ENCODE data around the gene EFHC1. TPM values are rescaled to one million over a fixed set of nuclear protein-coding genes. Genes with fewer than 3 reads are reported as not detected.

Gene EFHC1
- total and polyA plus RNA-seq, 2 donors from 2014 or later, result 25.4 to 33.9 TPM

DNA sequence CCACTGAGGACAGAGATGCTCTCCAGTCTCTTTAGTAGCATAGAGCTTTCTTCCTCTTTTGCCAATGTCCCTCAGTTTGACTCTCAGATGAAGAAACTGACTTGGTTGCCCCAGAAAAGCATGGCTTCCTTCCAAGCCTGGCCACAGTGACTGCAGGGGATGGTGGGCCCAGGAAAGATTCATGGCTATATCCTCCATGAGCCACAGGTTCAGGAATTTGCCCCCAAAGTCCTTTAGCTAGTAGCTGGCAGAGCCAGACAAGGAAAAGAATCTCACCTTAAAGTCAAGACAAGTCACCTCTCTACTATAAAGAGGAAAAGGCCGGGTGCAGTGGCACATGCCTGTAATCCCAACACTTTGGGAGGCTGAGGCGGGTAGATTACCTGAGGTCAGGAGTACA is 113.3 kb downstream of the EFHC1 start:
- TF ChIP-seq, protein P1, sequence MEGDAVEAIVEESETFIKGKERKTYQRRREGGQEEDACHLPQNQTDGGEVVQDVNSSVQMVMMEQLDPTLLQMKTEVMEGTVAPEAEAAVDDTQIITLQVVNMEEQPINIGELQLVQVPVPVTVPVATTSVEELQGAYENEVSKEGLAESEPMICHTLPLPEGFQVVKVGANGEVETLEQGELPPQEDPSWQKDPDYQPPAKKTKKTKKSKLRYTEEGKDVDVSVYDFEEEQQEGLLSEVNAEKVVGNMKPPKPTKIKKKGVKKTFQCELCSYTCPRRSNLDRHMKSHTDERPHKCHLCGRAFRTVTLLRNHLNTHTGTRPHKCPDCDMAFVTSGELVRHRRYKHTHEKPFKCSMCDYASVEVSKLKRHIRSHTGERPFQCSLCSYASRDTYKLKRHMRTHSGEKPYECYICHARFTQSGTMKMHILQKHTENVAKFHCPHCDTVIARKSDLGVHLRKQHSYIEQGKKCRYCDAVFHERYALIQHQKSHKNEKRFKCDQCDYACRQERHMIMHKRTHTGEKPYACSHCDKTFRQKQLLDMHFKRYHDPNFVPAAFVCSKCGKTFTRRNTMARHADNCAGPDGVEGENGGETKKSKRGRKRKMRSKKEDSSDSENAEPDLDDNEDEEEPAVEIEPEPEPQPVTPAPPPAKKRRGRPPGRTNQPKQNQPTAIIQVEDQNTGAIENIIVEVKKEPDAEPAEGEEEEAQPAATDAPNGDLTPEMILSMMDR (IDR thresholded peaks at IDR 0.05; ENCODE audit: borderline replicate concordance, extremely low read depth, insufficient read depth), result no peak
- peaks cover 0 to 2% (median 0%) of the 10 kb centered on the region in 3 donors for H3K4me1 ChIP-seq (ENCODE audit: control insufficient read depth in 2 of 3, insufficient read depth in 2 of 3, low read depth in 1 of 3, low read length in 3 of 3)
- intact Hi-C loops (cut with DNase I), result no loop called here
- no peak overlapping the region for H3K9ac ChIP-seq (ENCODE audit: low read length in 3 of 3)
- DNase-seq, result no peak
- no peak overlapping the region for H3K4me3 ChIP-seq (ENCODE audit: low read length in 3 of 3)
- H3K9me3 ChIP-seq (ENCODE audit: control insufficient read depth in 2 of 3, insufficient read depth in 1 of 3, low read length in 3 of 3), result no peaks in the 10 kb centered on the region
- H3K27ac ChIP-seq (ENCODE audit: low read depth in 2 of 2, low read length in 2 of 2), result no peak overlapping the region
- no peaks in the 10 kb centered on the region for H3K27me3 ChIP-seq (ENCODE audit: control insufficient read depth, insufficient read depth, low read length)
- no peak for FAIRE-seq
- peaks cover 0 to 8% (median 2%) of the 10 kb centered on the region in 3 donors for H3K36me3 ChIP-seq (ENCODE audit: control insufficient read depth in 2 of 3, insufficient read depth in 3 of 3, low read length in 3 of 3)

DNA sequence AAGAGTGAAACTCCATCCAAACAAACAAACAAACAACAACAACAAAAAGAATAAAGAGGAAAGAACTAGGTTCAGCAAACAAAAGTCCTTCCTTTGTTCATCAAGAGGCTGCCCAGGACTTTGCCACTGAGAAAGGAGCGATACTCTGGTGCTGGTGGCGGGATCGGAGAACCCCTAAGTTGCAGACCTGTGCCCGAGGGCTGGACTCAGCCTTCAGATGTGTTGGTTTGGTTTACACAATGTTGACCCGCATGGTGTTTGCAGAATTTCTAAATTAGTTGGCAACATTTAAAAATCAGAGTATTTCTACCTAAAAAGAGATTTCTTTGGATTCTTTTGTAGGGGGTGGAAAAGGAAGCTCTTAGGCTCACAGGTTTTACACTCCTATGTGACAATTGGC is 114.2 kb downstream of the EFHC1 start:
- FAIRE-seq (no peak), DNase-seq (no peak)
- H3K4me3 ChIP-seq (ENCODE audit: low read length in 3 of 3), result no peak overlapping the region
- intact Hi-C loops (cut with DNase I), result no loop called here
- no peaks in the 10 kb centered on the region for H3K27me3 ChIP-seq (ENCODE audit: control insufficient read depth, insufficient read depth, low read length)
- no peak overlapping the region for H3K27ac ChIP-seq (ENCODE audit: low read depth in 2 of 2, low read length in 2 of 2)
- no peak overlapping the region for H3K9ac ChIP-seq (ENCODE audit: low read length in 3 of 3)
- peaks cover 0 to 8% (median 2%) of the 10 kb centered on the region in 3 donors for H3K36me3 ChIP-seq (ENCODE audit: control insufficient read depth in 2 of 3, insufficient read depth in 3 of 3, low read length in 3 of 3)
- H3K4me1 ChIP-seq (ENCODE audit: control insufficient read depth in 2 of 3, insufficient read depth in 2 of 3, low read depth in 1 of 3, low read length in 3 of 3), result peaks cover 0 to 2% (median 0%) of the 10 kb centered on the region in 3 donors
- H3K9me3 ChIP-seq (ENCODE audit: control insufficient read depth in 2 of 3, insufficient read depth in 1 of 3, low read length in 3 of 3), result no peaks in the 10 kb centered on the region
- TF ChIP-seq, protein P1 (IDR thresholded peaks at IDR 0.05; ENCODE audit: borderline replicate concordance, extremely low read depth, insufficient read depth), result no peak

DNA sequence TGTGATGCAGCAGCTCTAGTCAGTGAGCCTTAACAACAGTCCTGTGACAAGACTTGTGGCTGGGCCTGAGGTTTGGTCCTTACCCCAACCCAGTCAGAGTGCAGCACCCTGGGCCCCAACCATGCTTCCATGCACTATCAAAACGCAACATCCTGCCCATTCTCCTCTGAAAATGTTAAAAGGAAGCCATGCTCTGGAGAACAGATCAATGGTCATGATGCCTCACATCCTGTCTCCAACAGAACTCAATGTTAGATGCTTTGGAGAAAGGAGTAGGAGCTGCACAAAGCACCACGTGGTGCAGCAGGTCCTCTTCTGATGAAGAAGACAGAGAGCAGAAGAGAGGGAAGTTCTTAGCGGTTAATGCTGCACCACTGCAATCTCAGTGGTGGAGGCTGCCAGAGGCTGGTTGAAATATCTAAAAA is 114.8 kb downstream of the EFHC1 start:
- no peak overlapping the region for H3K9ac ChIP-seq (ENCODE audit: low read length in 3 of 3)
- no peak for DNase-seq
- no peak overlapping the region for H3K4me3 ChIP-seq (ENCODE audit: low read length in 3 of 3)
- peaks cover 0 to 8% (median 2%) of the 10 kb centered on the region in 3 donors for H3K36me3 ChIP-seq (ENCODE audit: control insufficient read depth in 2 of 3, insufficient read depth in 3 of 3, low read length in 3 of 3)
- H3K27ac ChIP-seq (ENCODE audit: low read depth in 2 of 2, low read length in 2 of 2), result no peak overlapping the region
- peaks cover 0 to 2% (median 0%) of the 10 kb centered on the region in 3 donors for H3K4me1 ChIP-seq (ENCODE audit: control insufficient read depth in 2 of 3, insufficient read depth in 2 of 3, low read depth in 1 of 3, low read length in 3 of 3)
- no peaks in the 10 kb centered on the region for H3K27me3 ChIP-seq (ENCODE audit: control insufficient read depth, insufficient read depth, low read length)
- FAIRE-seq, result no peak
- TF ChIP-seq, protein P1 (IDR thresholded peaks at IDR 0.05; ENCODE audit: borderline replicate concordance, extremely low read depth, insufficient read depth), result no peak
- intact Hi-C loops (cut with DNase I), result no loop called here
- H3K9me3 ChIP-seq (ENCODE audit: control insufficient read depth in 2 of 3, insufficient read depth in 1 of 3, low read length in 3 of 3), result no peaks in the 10 kb centered on the region

Measured in kidney (tissue), 14 donors.